Adrenal gland (tissue), 5 donors: Measurements from ENCODE around the gene TPBGL.

Source experiments
- POLR2A ChIP-seq, 2 donors: fragments of 450-650 bp; IDR thresholded peaks; one replicate each; pipeline ENCODE4 v1.6.1; 2017; ENCODE audit warnings: antibody characterized with exemption in 2 of 2, mild to moderate bottlenecking in 2 of 2, moderate library complexity in 1 of 2
- TF ChIP-seq, protein P1 (sequence below), 6 experiments: fragments of 450-650 bp in 4 of 6; fragments of 200-600 bp in 2 of 6; sonication (generic) in 1 of 6; IDR thresholded peaks; 1 replicate in 5 of 6; 2 replicates in 1 of 6; pipeline versions ENCODE4 v1.5.1 to v1.8.0; 2016 to 2021; ENCODE audit warnings: antibody characterized with exemption in 6 of 6, mild to moderate bottlenecking in 2 of 6, moderate library complexity in 1 of 6
- donor health status: DM: no; HTN: no; CAD: no.

DNA sequence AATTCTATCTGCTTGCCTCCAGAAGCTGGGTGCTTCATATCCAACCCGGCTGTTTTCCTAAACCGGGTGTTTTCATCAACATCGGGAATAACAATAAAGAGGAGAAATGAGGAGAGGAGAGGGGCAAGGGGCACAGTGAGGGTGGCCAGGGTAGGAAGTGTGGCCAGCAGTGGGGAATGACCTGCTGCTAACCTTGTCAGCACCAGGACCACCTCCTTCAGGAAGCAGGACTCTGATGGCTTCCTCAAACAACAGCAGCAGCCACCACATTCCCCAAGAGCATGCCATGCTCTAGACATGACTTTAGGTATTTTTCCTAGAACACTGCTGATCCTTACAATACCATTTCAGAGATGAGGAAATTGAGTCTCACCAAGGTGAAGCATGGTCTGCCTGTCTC, 52.4 kb downstream of the TPBGL start:
- TF ChIP-seq, protein P1, sequence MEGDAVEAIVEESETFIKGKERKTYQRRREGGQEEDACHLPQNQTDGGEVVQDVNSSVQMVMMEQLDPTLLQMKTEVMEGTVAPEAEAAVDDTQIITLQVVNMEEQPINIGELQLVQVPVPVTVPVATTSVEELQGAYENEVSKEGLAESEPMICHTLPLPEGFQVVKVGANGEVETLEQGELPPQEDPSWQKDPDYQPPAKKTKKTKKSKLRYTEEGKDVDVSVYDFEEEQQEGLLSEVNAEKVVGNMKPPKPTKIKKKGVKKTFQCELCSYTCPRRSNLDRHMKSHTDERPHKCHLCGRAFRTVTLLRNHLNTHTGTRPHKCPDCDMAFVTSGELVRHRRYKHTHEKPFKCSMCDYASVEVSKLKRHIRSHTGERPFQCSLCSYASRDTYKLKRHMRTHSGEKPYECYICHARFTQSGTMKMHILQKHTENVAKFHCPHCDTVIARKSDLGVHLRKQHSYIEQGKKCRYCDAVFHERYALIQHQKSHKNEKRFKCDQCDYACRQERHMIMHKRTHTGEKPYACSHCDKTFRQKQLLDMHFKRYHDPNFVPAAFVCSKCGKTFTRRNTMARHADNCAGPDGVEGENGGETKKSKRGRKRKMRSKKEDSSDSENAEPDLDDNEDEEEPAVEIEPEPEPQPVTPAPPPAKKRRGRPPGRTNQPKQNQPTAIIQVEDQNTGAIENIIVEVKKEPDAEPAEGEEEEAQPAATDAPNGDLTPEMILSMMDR (IDR thresholded peaks at IDR 0.05) = no peak
- TF ChIP-seq POLR2A (IDR thresholded peaks at IDR 0.05) = no peak
